Left ventricle myocardium inferior (tissue), 1 donor: ENCODE measurements around the gene GJD3. TPM values are rescaled to one million over a fixed set of nuclear protein-coding genes. Genes with fewer than 3 reads are reported as not detected.

ENCODE experiments used
- DNase-seq: peaks from one replicate; pipeline ENCODE4 v3.0.0-alpha.2; 2020
- H3K27ac ChIP-seq: fragments of 200-600 bp; replicated peaks from 2 replicates; pipeline ENCODE4 v1.8.0; 2021
- H3K27me3 ChIP-seq: fragments of 200-600 bp; 2 replicates; pipeline ENCODE4 v1.8.0; 2021; ENCODE audit warnings: low read depth
- H3K36me3 ChIP-seq: fragments of 200-600 bp; 2 replicates; pipeline ENCODE4 v1.8.0; 2021
- H3K4me1 ChIP-seq: fragments of 200-600 bp; 2 replicates; pipeline ENCODE4 v1.8.0; 2021
- H3K4me3 ChIP-seq: fragments of 200-600 bp; 2 replicates; pipeline ENCODE4 v1.8.0; 2021; ENCODE audit warnings: mild to moderate bottlenecking, moderate library complexity
- H3K9me3 ChIP-seq: fragments of 200-600 bp; replicated peaks from 2 replicates; pipeline ENCODE4 v1.8.0; 2021
- intact Hi-C: fragments of 100-400 bp; cut with micrococcal nuclease; formaldehyde crosslinking; loops from one replicate; pipeline ENCODE4 v1.11.0; 2022
- total RNA-seq: library from RNA; stranded (reverse); fragmentation: NEBNext Ultra II Directional; extraction: Animal tissue kit (Norgen Biotek cat#: 25700); gene quantifications from one replicate; pipeline ENCODE4 v1.2.1, GENCODE V29; 2021
- TF ChIP-seq, protein P1 (sequence below): fragments of 200-600 bp; IDR thresholded peaks from 2 replicates; pipeline ENCODE4 v1.8.0; 2021; ENCODE audit warnings: antibody characterized with exemption, mild to moderate bottlenecking, borderline replicate concordance
- donor health status: DM: no; HTN: yes; CAD: no; lungs with severe emphysema.

GJD3 gene
- total RNA-seq, 1 donor from 2014 or later, result 0.88 TPM

DNA sequence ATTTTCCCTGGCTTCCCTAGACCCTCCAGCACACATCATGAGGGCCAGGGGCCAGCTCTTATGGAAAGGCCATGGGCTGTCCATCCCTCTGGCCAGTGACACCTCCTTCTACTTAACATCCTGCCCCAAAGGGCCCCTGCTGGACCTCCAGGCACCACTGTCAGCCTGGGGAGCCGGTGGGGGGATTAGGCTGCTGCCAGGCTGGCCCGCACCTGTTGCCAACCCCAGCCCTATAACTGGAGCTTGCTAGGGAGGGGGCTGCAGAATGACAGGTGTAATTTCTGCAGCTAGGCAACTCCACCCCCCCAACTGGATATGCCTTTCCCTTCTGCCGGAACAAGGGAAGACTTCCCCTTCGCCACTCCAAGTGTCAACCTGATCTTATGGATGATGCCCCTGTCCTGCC is 43.0 kb downstream of the GJD3 start:
- no peaks in the 10 kb centered on the region for H3K36me3 ChIP-seq
- no peaks in the 10 kb centered on the region for H3K9me3 ChIP-seq
- H3K27ac ChIP-seq, result peak overlapping the region; percentile 90
- intact Hi-C loops, result no loop called here
- peaks cover 98% of the 10 kb centered on the region for H3K4me1 ChIP-seq
- TF ChIP-seq, protein P1, sequence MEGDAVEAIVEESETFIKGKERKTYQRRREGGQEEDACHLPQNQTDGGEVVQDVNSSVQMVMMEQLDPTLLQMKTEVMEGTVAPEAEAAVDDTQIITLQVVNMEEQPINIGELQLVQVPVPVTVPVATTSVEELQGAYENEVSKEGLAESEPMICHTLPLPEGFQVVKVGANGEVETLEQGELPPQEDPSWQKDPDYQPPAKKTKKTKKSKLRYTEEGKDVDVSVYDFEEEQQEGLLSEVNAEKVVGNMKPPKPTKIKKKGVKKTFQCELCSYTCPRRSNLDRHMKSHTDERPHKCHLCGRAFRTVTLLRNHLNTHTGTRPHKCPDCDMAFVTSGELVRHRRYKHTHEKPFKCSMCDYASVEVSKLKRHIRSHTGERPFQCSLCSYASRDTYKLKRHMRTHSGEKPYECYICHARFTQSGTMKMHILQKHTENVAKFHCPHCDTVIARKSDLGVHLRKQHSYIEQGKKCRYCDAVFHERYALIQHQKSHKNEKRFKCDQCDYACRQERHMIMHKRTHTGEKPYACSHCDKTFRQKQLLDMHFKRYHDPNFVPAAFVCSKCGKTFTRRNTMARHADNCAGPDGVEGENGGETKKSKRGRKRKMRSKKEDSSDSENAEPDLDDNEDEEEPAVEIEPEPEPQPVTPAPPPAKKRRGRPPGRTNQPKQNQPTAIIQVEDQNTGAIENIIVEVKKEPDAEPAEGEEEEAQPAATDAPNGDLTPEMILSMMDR, result no peak
- H3K27me3 ChIP-seq, result no peaks in the 10 kb centered on the region
- no peak for DNase-seq
- H3K4me3 ChIP-seq, result peak overlapping the region; percentile 78

DNA sequence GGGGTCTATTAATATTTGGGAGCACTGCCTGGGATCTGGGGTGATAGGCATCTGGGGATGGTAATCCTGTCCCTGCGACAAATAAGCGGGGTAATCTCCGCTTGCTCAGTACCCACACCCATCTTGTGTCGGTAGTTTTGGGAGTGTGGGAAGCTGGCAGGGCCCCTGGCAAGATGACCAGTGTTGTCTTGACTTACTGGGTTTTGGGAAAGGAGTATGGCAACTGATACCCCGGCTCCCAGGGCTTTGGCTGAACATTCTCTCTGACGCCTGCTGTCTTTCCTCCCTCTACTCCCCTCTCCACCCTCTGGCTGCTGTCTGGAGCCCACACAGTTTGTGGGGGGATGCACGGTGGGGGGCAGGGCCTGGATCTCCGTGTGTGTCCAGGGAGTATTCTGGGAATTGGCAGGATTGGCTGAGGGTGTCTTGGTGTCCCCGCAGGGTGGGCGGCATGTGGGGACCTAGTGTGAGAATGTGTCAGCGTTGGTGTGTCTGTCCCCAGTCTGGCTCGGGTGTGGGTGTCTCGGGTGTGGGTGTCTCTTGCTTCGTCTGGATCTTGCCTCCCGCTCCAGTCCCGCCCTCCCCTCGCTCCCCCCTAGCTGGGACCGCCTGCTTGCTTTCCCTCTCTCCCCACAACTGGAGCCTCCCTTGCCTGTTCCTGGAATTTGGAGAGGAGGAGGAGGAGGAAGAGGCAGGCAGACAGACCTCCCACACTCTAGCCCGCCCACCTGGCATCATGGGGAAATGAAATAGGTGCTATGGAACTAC is 43.6 kb downstream of the GJD3 start:
- intact Hi-C loops, result no loop called here
- Histone ChIP-seq H3K36me3 (no peaks in the 10 kb centered on the region), H3K27me3 (no peaks in the 10 kb centered on the region), H3K4me3 (peak overlapping the region; percentile 78), H3K4me1 (peaks cover 98% of the 10 kb centered on the region), H3K27ac (peak overlapping the region; percentile 90), H3K9me3 (no peaks in the 10 kb centered on the region)
- peak; percentile 80 for DNase-seq
- TF ChIP-seq, protein P1, result no peak

DNA sequence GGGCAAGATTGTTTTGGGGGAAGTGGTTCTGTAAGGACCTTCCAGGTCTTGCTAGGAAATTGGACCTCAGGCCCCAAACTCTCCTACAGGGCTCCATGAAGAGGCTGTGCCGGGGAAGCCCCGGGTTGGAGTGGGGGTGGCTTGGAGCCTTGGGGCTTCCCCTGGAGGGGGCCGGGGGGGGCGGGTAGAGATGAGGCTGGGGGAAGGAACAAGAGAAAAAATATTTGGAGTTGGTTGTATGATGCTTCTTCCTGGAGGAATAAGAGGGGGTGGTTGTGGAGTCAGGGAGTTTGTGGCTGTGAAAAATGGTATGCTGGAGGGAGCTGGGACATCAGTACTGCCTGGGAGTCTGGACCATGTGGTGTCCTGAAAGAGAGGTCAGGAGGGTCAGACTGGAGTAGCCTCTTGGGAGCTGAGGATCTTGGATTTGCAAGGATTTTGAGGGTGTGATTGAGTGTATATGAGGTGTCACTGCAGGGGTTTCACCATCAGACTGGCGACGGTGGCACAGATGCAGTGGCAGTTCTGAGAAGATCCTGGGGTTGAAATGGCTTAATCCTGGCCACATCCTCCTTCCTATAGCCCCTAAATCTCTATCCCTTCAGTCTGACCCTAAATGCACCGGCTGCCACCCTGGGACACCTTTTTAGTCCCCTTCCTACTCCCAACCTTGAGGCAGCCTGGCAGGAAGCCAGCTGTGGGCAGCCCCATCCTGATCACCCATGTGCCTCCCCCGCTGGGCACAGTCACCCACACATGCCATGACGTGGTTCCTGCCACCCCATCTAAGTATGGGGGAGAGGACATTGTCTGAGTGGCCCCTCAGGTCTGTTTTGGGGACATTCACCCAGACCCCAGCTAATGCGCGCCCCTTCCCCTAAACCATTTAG is 44.6 kb downstream of the GJD3 start:
- intact Hi-C loops, result no loop called here
- DNase-seq, result peak; percentile 53
- Histone ChIP-seq H3K9me3 (no peaks in the 10 kb centered on the region), H3K4me1 (peaks cover 98% of the 10 kb centered on the region), H3K4me3 (peak overlapping the region; percentile 78), H3K27ac (peak overlapping the region; percentile 90), H3K27me3 (no peaks in the 10 kb centered on the region), H3K36me3 (no peaks in the 10 kb centered on the region)
- TF ChIP-seq, protein P1, result no peak

DNA sequence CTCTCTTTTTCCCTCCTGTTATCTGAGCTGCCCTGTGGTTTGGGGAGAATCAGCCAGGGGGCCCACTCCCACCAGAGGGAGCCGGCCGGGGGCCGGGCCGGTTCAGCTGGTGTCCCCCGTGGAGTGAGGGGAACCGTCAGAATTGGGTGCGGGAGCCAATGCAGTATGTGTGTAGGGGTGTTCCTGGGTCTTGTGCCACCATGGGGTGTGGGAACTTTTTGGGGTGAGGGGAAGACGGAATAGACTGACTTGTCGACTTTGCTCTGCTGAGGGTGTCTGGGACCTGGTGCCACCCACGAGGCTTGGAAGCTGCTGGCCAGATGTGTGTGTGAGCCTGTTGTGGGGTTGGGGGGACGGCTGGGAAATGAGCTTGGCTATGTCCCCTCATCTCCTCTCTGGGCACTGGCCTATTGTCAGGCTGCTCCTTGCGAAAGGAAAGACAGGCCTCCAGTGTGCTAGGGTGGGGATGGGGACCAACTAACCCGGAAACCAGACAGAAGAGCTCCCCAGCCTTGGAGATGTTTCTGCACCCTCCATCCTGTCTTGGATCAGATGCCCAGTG is 45.6 kb downstream of the GJD3 start:
- H3K4me1 ChIP-seq, result peaks cover 98% of the 10 kb centered on the region
- no peaks in the 10 kb centered on the region for H3K27me3 ChIP-seq
- H3K36me3 ChIP-seq, result no peaks in the 10 kb centered on the region
- H3K27ac ChIP-seq, result peak overlapping the region; percentile 90
- peak; percentile 16 for DNase-seq
- no peaks in the 10 kb centered on the region for H3K9me3 ChIP-seq
- peak overlapping the region; percentile 78 for H3K4me3 ChIP-seq
- TF ChIP-seq, protein P1, result no peak
- intact Hi-C loops, result no loop called here
